Stimulated activated CD8-positive, alpha-beta memory T cell treated with anti-CD3 and anti-CD28 coated beads, Interleukin-12 subunit alpha, Interleukin-12 subunit beta, amount 100 ng/mL, for 4 hours (primary cell): ENCODE results near the gene SMARCAD1.

Source experiments
- DNase-seq: peaks from one replicate; pipeline ENCODE4 v3.0.0-alpha.2; 2020; ENCODE audit warnings: low read depth

Gene SMARCAD1, protein sequence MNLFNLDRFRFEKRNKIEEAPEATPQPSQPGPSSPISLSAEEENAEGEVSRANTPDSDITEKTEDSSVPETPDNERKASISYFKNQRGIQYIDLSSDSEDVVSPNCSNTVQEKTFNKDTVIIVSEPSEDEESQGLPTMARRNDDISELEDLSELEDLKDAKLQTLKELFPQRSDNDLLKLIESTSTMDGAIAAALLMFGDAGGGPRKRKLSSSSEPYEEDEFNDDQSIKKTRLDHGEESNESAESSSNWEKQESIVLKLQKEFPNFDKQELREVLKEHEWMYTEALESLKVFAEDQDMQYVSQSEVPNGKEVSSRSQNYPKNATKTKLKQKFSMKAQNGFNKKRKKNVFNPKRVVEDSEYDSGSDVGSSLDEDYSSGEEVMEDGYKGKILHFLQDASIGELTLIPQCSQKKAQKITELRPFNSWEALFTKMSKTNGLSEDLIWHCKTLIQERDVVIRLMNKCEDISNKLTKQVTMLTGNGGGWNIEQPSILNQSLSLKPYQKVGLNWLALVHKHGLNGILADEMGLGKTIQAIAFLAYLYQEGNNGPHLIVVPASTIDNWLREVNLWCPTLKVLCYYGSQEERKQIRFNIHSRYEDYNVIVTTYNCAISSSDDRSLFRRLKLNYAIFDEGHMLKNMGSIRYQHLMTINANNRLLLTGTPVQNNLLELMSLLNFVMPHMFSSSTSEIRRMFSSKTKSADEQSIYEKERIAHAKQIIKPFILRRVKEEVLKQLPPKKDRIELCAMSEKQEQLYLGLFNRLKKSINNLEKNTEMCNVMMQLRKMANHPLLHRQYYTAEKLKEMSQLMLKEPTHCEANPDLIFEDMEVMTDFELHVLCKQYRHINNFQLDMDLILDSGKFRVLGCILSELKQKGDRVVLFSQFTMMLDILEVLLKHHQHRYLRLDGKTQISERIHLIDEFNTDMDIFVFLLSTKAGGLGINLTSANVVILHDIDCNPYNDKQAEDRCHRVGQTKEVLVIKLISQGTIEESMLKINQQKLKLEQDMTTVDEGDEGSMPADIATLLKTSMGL

DNA sequence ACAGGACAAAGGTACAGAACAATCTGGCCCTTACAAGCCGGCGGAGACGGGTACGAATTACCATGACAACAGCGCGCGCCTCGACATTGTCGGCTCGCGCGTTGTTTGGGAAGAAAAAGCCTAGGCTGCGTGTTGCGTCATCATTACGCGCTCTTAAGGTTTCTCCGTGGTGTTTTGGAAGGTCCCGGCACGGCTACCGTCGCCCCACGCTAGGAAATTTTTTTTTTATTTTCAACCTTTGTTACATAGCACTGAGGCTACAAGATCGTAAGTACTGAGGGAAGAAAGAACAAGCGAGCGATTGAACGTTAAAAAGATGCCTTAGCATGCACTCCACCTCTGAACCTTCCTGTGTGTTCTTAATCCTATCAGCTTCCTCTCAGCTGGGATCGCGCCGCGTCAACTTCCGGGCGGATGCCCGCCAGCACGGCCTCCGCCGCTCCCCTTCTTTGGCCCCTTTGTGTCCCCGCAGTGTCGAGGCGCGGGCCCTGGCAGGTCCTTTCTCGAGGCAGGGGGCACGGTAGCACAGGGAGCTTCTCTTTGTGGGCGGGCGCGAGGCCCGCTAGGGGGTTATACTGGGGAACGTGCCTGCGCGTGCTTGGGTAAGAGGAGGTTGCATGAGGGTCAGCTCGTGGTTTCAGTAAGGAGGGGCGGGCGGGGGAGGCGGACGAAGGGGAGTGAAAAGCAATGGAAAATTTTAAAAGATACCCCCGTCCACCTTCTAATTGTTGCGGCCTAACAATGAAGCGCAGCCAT lies at the start of gene SMARCAD1:
SMARCAD1 (plus strand) TSS at position 397 of the 756 bp plus-strand sequence. CDS start 530 bp downstream, outside the sequence.
- DNase-seq = peak; percentile 75

DNA sequence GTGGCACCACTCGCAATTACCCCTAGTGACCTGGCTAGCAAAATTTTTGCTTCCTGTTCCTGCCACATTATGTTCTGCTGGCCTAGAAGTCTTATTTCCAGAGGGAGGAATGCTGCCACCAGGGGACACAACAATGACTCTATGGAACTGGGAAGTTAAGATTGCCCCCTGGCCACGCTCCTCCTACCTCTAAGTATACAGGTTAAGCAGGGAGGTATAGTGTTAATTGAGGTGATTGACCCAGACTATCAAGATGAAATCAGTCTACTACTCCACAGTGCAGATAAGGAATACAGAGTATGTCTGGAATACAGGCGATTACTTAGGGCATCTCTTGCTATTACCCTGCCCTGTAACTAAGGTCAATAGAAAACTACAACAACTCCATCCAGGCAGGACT lies 48.8 kb upstream of the SMARCAD1 start:
- no peak for DNase-seq

DNA sequence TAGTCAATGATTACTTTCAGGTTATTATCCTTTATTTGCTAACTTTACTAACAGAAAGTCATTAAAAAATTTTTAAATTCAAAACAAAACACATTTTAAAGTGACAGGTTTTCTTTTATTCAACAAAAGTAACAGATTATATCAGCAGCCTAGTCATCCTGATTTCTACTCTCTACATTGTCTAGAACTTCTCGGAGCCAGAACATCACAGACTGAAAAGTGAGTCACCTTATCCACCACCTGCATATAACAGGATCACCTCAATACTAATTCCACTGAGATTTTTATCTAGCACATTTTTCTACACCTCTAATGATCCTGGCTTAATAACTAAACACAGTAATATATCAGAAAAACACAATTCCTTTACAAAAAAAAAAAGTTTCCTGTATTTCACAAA lies 47.9 kb upstream of the SMARCAD1 start:
- DNase-seq = no peak

DNA sequence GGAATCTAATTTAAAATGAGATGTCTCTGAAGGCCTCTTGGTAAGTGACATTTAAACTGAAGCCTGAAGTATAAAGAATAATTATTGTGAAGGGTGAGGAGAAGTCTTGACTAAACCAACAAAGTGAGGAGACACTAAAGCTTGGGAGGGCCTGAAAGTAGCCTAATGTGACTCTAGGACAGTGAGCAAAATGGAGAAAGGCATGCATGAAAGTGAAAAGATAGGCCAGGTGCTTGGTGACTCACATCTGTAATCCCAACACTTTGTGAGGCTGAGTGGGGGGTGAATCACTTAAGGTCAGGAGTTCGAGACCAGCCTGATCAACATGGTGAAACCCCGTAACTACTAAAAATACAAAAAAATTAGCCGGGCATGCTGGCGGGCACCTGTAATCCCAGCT lies 46.9 kb upstream of the SMARCAD1 start:
- DNase-seq = no peak

DNA sequence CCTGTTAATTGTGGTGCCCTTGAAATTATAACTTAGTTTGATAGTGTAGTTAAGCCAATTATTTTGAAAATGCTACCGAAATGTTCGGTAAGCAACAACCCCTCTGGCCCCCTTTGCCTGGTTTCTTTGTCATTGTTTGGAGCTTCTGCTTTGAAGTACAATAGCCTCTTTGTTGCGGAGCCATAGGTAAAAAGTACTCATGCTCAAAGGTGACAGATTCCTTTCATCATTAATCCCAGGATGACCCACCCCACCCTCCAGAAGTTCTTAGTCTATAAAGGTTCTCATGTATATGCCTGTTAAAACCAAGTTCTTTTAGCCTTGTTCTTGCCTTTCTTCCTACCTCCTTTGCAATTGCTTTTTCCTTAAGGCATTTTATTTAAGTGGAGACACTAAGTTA lies 42.4 kb upstream of the SMARCAD1 start:
- DNase-seq = no peak

DNA sequence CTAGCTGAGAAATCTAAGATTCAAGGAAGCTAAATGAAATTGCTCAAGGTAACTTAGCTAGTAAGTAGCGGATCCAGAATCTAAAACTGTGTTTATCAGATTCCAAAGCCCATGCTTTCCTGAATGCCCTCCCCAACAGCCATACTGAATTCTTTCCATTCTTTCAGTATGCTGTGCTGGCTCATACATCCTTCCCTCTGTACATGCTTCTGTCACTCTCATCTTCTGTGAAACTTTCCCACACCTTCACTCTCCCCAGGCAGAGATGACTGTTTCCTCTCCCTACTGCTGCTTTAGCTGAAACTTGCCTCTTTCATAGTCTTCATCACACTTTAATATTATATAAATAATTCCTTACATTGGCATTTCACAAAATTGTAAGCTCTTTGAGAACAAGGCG lies 39.3 kb upstream of the SMARCAD1 start:
- DNase-seq = no peak

DNA sequence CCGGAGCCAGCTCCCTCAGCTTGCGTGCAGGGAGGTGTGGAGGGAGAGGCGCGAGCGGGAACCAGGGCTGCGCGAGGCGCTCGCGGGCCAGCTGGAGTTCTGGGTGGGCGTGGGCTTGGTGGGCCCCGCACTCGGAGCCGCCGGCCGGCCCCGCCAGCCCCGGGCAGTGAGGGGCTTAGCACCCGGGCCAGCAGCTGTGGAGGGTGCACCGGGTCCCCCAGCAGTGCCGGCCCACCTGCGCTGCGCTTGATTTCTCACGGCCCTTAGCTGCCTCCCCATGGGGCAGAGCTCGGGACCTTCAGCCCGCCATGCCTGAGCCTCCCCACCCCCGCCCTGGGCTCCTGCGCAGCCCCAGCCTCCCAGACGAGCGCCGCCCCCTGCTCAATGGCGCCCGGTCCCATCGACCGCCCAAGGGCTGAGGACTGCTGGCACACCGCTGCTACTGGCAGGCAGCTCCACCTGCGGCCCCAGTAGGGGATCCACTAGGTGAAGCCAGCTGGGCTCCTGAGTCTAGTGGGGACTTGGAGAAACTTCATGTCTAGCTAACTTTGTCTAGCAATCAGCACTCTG lies 37.8 kb upstream of the SMARCAD1 start:
- DNase-seq = no peak

DNA sequence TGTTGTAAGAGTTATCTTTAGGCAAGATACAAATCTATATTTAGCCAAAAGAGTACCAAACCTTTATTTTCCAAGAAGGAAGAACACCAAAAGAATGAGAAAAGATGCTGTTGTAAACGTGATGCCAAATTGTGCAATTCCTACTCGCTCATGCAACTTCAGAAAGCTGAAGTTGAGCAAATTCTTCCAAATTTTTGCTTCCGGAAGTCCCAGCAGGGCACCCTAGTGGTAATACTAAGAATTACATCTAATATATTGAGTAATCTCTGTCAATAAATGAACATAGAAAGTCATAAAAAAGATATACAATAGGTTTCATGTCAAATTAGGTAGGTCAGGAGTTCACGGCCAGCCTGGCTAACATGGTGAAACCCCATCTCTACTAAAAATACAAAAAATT lies 36.0 kb upstream of the SMARCAD1 start:
- no peak for DNase-seq

DNA sequence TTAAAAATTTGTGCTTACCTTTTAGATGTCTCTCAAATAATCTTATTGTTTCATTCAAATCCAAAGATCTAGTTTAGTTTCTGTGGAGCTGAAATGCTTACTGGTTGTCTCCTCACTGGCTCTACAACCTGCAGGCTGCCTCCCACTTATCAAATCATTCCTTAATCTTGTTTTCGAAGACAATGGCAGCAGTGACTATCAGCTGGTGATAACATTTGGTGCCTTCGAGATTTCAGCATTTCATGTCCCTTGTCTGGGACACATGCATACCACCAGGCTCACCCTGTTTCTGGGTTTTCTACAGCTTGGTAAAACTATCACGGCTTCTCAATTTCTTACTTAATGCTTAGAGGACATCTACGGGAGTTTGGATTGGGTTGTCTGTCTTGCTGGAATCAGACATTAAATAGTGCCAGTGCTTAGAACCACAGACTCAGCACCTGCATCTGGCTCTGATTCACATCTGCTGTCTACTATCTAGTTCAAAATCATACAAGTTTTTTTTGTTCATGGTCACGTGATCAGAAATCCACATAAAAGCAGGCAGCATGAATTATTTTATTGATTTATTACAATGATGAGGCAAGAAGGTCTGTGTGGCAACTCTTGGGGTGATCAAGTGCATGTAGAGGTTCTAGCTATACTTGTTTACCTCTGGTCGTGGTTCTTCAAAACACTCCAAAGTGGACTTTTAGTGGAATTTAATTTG lies 32.0 kb upstream of the SMARCAD1 start:
- DNase-seq = no peak

DNA sequence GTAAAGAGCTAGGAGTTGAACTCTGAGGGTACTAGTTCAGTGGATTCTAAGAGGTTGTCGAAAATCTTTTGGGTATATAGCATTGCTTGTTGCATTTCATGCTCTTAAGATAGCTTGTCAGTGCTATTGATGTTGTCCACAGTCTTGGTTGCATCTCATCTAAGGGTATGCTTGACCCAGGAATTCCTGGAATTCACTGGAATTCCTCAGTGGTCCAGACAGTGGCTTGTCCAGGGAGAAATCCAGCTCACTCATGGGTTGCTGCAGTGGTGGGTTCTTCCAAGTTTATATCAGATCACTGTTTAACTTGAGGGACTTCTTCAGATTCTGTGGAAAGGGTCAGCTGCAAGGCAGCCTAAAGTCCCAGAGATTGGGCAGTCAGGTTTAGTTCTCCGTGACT lies 29.8 kb upstream of the SMARCAD1 start:
- no peak for DNase-seq

DNA sequence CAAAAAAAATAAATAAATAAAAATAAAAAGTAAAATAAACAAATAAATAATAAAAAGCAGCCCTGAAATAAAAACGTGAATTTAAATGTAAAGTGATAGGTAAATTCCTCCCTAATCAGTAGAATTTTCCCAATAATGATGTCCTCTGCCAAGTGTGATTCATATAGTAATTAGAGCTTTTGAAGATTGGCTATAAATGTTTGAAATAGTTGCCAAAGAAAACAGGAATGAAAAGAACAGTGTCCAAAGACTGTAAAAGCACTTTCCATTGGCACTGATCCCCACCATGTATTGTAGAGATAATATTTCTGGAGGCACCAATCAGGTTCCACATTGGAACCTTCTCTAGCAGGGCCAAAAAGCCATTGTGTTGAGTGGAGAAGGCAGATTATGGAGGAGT lies 25.9 kb upstream of the SMARCAD1 start:
- no peak for DNase-seq

DNA sequence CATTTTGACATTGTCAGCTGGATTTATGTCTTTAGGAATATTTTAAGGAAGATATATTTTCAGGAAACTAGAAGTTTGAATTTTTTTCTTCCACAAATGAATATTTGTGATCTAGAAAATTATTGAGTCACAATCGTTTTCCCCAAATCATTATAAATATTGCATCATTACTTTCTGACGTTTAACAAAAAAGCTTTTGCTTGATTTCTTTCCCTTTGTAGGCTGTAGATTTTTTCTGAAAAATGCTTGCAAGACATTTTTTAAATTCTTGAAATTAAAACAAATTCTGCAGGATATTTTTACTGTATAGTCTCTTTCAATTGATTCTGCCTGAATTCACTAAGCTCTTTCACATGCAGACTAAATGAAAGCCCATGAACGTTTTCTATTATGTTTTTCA lies 4.9 kb upstream of the SMARCAD1 start:
- DNase-seq = no peak

DNA sequence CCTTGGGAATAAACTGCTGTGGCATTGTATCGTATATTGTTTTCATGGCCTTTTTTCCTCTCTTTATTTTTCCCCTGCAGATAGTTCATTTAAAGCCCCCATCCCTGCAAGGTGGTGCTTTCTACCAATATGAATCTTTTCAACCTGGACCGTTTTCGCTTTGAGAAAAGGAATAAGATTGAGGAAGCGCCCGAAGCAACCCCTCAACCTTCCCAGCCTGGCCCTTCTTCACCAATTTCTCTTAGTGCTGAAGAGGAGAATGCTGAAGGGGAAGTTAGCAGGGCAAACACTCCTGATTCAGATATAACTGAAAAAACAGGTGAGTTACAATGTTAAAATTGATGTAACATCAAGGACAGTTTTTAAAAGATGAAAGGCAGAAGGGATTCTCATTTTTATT lies 601 bp downstream of the SMARCAD1 start:
- DNase-seq = no peak

DNA sequence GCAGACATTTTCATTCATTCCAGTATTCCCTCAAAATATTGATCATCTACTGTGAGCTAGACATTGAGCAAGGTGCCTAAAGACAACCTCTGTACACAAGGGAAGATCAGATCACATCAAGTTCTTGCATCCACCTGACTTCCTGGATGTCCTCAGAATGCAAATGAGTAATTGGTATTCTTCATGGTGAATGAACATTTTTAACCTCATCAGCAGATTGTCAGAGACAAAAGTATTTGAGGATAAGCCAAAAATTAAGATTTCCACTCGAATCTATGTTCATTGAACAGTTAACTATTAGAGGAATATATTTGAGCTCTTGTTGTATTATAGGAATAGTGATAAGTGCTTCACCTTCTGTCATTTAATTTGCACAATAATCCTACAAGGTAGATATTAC lies 1.3 kb downstream of the SMARCAD1 start:
- no peak for DNase-seq

DNA sequence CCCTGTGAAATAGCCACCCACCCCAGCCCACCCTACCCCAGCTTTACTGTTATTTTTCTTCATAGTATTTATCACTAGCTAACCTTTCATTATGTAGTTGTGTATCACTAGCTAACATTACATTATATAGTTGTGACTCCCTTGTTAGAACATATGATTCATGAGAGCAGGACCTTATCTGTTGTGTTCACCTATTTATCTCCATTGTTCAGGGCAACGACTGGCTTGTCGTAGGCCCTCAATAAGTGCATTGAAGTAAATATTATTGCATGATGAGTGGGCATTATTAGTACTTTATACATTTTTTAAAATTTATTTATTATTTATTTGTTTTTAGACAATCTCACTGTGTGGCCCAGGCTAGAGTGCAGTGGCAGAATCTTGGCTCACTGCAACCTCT lies 4.2 kb downstream of the SMARCAD1 start:
- DNase-seq = no peak

DNA sequence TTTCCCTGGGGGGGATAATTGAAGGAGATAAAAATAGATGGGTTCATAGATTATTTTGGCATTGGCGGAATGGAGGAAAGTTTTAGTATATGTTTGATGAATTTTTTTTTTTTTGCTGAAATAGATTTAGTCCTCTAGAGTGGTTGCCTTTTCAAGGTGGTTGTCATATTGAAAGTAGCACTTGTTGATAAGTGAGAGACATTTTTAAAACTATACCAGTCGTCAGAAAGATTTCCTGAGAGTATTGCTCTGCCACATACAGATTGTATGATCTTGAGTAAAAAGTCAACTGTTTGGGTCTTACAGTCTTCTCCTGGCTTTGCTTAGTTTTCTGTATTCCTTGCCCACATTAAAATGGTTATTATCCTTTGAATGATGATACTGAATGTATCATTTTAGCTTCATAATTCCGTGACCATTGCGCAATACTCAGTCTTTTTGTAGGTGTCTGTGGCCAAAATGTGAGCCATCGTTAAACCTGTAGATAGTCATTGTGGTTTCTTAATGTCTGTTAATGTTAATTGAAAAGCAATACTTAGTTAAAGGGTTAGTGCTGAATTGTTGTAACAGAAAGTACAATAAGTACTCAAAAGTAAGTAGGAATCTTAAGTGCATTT lies 7.1 kb downstream of the SMARCAD1 start:
- DNase-seq = no peak

DNA sequence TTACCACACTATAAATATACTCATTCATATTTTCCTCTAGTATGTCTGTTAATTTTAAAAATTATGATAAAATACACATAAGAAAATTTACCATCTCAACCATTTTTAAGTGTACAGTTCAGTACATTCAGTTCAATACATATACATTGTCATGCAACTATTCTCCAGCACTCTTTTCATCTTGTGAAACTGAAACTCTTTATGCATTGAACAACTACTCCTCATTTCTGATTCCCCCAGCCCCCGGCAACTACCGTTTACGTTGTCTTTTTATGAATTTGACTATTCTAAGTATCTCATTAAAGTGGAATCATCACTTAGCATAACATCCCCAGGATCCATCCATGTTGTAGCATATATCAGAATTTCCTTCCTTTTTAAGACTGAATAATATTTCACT lies 8.7 kb downstream of the SMARCAD1 start:
- DNase-seq = no peak

DNA sequence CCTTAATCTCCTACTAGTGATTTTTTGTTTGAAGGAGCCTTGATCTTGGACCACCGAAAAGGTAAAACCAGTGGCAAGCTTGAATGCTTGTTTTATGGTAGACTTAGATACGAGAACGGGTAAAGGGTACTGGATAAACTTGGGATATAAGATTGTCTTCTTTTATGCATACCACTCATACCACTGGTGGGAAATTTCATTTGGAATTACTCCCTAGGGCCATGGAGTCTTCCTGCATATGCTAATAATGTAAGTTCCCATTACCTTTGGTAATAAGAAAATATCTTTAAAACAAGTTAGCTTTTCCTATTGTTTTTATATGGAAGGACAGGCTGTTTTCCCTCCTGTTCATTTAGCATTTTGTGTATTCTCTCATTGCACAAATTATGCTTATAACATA lies 11.7 kb downstream of the SMARCAD1 start:
- no peak for DNase-seq

DNA sequence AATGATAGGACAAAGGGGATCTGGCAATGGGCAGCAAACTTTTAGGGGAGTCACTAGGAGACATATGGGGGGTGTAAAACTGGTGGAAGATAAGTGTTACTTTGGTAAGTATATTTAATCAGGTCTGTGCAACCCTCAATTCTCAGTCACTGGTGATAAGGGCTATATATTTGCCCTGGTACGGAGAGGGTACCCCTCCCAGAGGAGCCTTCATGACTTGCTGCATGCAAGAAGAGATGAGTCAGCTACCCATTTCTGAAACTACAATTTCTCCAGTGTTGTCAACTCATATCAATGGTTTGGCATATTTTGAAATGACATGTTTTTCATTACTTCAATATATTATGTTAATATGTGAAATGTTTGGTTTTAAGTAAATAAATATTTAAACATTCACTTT lies 14.3 kb downstream of the SMARCAD1 start:
- DNase-seq = no peak

DNA sequence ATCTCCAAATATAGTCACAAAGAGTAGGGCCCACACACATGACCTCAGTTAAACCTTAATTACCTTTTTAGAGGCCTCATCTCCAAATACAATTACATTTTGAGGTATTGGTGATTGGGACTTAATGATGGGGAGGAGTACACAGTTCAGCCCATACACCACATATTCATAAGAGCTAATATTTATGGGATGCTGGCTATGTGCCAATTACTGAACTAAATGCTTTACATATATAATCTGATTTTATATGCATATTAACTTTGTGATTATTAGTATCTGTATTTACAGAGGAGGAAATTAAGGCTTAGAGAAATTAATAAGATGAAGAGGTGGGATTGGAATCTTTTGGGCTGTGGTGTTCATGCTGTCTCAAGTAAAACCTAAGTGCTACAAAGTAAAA lies 17.8 kb downstream of the SMARCAD1 start:
- DNase-seq = no peak

DNA sequence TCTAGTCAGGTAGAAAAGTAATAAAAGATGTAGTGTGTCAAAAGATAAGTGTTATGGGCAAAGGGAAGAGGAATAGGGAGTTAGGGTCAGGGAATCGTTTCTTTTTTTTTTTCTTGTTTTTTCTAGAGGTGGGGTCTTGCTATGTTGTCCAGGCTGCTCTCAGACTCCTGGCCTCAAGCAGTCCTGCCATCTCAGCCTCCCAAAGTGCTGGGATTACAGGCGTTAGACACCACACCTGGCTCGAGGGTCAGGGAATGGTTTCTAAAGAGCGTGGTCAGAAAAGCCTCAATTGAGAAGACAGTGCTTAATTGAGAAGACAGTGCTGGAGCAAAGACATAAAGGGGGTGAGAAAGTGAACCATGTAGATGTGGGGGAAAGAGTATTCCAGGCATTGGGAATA lies 19.1 kb downstream of the SMARCAD1 start:
- no peak for DNase-seq
